ENCODE results near the gene EPB41L3.
"Not testable (repeated sequence)": the region's sequence is repeated elsewhere in the genome, so short reads cannot be mapped to it uniquely, and the experiment has no call there.

EPB41L3 gene

DNA sequence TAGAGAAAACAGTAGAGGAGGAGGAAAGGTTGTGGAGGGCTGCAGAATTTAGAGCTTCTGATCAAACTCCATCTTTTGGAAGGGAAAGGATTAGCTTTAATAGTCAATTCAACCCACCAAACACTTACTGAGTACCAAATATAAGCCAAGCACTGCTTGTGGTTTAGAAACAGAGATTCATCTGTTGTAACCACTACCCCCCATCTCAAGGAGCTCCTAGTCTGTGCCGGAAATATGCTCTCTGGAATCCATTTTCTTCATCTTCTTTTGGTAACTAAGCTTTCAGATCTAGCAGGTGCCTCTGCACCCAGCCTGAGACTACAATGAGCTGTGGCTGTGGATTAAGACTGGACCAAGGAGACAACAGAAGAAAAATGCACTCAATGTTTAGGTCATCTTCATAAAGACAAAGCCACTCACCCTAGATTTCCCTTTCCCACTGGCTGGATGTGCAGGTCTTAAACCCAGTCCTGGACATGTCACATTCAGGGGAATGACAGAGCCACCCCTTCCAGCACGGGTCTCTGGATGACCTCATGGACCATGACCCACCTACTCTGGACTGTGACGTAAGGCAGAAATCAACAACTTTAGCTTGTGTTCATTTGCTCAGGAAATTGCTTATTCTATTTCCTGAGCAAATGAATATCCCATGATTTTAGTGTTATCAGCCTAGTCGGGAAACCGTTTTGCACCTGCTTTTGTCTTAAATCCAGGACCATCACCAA, 52.9 kb downstream of the EPB41L3 start:
- Histone ChIP-seq H3K36me3 (replicated peaks in 1 of 2; ENCODE audit: control insufficient read depth in 2 of 2, insufficient read depth in 2 of 2, low read length in 2 of 2) (no peaks in the 10 kb centered on the region), H3K79me1 (ENCODE audit: low read depth, low read length) (no peaks in the 10 kb centered on the region), H3K14ac (ENCODE audit: low read length) (no peak overlapping the region), H2BK15ac (ENCODE audit: low read length) (no peak overlapping the region), H2BK5ac (ENCODE audit: low read length) (no peak overlapping the region), H3K9me3 (replicated peaks in 1 of 2; ENCODE audit: control insufficient read depth in 2 of 2, insufficient read depth in 1 of 2, low read depth in 1 of 2, low read length in 2 of 2) (peaks cover 0 to 2% of the 10 kb centered on the region in 2 donors), H3K4ac (ENCODE audit: low read length) (no peak overlapping the region), H4K91ac (ENCODE audit: low read depth, low read length, poor library complexity) (no peak overlapping the region), H3K4me1 (ENCODE audit: control insufficient read depth in 2 of 2, insufficient read depth in 1 of 2, low read depth in 1 of 2, low read length in 2 of 2) (peaks cover 0 to 1% of the 10 kb centered on the region in 2 donors), H3K27ac (replicated peaks; ENCODE audit: low read length) (no peak overlapping the region), H2BK120ac (ENCODE audit: low read depth, low read length) (no peak overlapping the region), H3K27me3 (ENCODE audit: control insufficient read depth in 3 of 3, insufficient read depth in 3 of 3, low read depth in 1 of 3, low read length in 3 of 3) (no peaks in the 10 kb centered on the region), H2AK5ac (ENCODE audit: low read depth, low read length) (no peak overlapping the region), H2AFZ (ENCODE audit: low read length) (no peak overlapping the region), H3K18ac (ENCODE audit: low read length) (no peak overlapping the region), H3K9ac (ENCODE audit: low read depth, low read length, poor library complexity) (no peak overlapping the region), H3K23ac (ENCODE audit: low read depth, low read length, poor library complexity) (no peak overlapping the region), H2BK12ac (ENCODE audit: low read length) (no peak overlapping the region), H3K4me2 (ENCODE audit: insufficient read depth, low read length, poor library complexity, severe bottlenecking) (no peak overlapping the region), H3K4me3 (ENCODE audit: low read length in 2 of 2) (peak overlapping the region in 1 of 2 donors; percentile 68), H4K8ac (ENCODE audit: low read depth, low read length) (no peak overlapping the region)
- DNase-seq (ENCODE audit: low spot score), result no peak
- no CpG with 5 or more reads among the region's 5 CpGs for WGBS, 2 donors (ENCODE audit: extremely low coverage in 2 of 2, insufficient read length in 2 of 2, insufficient replicate concordance in 1 of 2)

- H3K4me3 ChIP-seq (ENCODE audit: low read length in 2 of 2), result no peak overlapping the region
- H3K18ac ChIP-seq (ENCODE audit: low read length), result no peak overlapping the region
- H2BK5ac ChIP-seq (ENCODE audit: low read length), result no peak overlapping the region
- H3K14ac ChIP-seq (ENCODE audit: low read length), result no peak overlapping the region
- WGBS, 2 donors (ENCODE audit: extremely low coverage in 2 of 2, insufficient read length in 2 of 2, insufficient replicate concordance in 1 of 2), result no CpG with 5 or more reads among the region's 24 CpGs
- no peaks in the 10 kb centered on the region for H3K79me1 ChIP-seq (ENCODE audit: low read depth, low read length)
- no peak overlapping the region for H2BK15ac ChIP-seq (ENCODE audit: low read length)
- H4K91ac ChIP-seq (ENCODE audit: low read depth, low read length, poor library complexity), result no peak overlapping the region
- no peak overlapping the region for H3K4me2 ChIP-seq (ENCODE audit: insufficient read depth, low read length, poor library complexity, severe bottlenecking)
- no peak overlapping the region for H3K23ac ChIP-seq (ENCODE audit: low read depth, low read length, poor library complexity)
- H3K9ac ChIP-seq (ENCODE audit: low read depth, low read length, poor library complexity), result no peak overlapping the region
- H3K4ac ChIP-seq (ENCODE audit: low read length), result no peak overlapping the region
- no peak overlapping the region for H2AK5ac ChIP-seq (ENCODE audit: low read depth, low read length)
- H2BK12ac ChIP-seq (ENCODE audit: low read length), result no peak overlapping the region
- H4K8ac ChIP-seq (ENCODE audit: low read depth, low read length), result no peak overlapping the region
- H2BK120ac ChIP-seq (ENCODE audit: low read depth, low read length), result no peak overlapping the region
- H3K27me3 ChIP-seq (ENCODE audit: control insufficient read depth in 3 of 3, insufficient read depth in 3 of 3, low read depth in 1 of 3, low read length in 3 of 3), result no peaks in the 10 kb centered on the region
- H3K4me1 ChIP-seq (ENCODE audit: control insufficient read depth in 2 of 2, insufficient read depth in 1 of 2, low read depth in 1 of 2, low read length in 2 of 2), result peaks cover 0 to 1% of the 10 kb centered on the region in 2 donors
- no peaks in the 10 kb centered on the region for H3K36me3 ChIP-seq (replicated peaks in 1 of 2; ENCODE audit: control insufficient read depth in 2 of 2, insufficient read depth in 2 of 2, low read length in 2 of 2)
- H3K9me3 ChIP-seq (replicated peaks in 1 of 2; ENCODE audit: control insufficient read depth in 2 of 2, insufficient read depth in 1 of 2, low read depth in 1 of 2, low read length in 2 of 2), result peaks cover 0 to 2% of the 10 kb centered on the region in 2 donors
- no peak overlapping the region for H2AFZ ChIP-seq (ENCODE audit: low read length)
- DNase-seq (ENCODE audit: low spot score), result no peak
- no peak overlapping the region for H3K27ac ChIP-seq (replicated peaks; ENCODE audit: low read length)
Measured at GRCh38 chr18:5488844-5489243, 55.0 kb downstream of the EPB41L3 start.

DNA sequence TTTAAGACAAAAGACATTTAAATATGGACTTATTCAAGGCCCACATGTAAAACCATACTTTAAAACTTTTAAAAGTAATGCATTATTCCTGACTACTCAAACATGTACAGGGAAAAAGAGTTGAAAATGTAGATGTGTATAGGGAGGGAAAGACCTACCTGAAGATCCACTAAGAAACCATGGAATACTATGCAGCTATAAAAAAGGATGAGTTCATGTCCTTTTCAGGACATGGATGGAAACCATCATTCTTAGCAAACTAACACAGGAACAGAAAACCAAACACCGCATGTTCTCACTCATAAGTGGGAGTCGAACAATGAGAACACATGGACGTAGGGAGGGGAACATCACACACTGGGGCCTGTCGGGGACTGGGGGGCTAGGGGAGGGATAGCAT, 55.8 kb downstream of the EPB41L3 start:
- not testable (repeated sequence) for H3K4me3 ChIP-seq (ENCODE audit: low read length in 2 of 2); DNase-seq (ENCODE audit: low spot score); H3K14ac ChIP-seq (ENCODE audit: low read length); H2BK120ac ChIP-seq (ENCODE audit: low read depth, low read length); H3K18ac ChIP-seq (ENCODE audit: low read length); H2BK15ac ChIP-seq (ENCODE audit: low read length); H2BK5ac ChIP-seq (ENCODE audit: low read length); H3K4ac ChIP-seq (ENCODE audit: low read length); H3K36me3 ChIP-seq (replicated peaks in 1 of 2; ENCODE audit: control insufficient read depth in 2 of 2, insufficient read depth in 2 of 2, low read length in 2 of 2); H3K4me2 ChIP-seq (ENCODE audit: insufficient read depth, low read length, poor library complexity, severe bottlenecking); H3K9me3 ChIP-seq (replicated peaks in 1 of 2; ENCODE audit: control insufficient read depth in 2 of 2, insufficient read depth in 1 of 2, low read depth in 1 of 2, low read length in 2 of 2); H3K9ac ChIP-seq (ENCODE audit: low read depth, low read length, poor library complexity); H3K27ac ChIP-seq (replicated peaks; ENCODE audit: low read length); H2AFZ ChIP-seq (ENCODE audit: low read length); H3K27me3 ChIP-seq (ENCODE audit: control insufficient read depth in 3 of 3, insufficient read depth in 3 of 3, low read depth in 1 of 3, low read length in 3 of 3); H2AK5ac ChIP-seq (ENCODE audit: low read depth, low read length); H2BK12ac ChIP-seq (ENCODE audit: low read length); H4K91ac ChIP-seq (ENCODE audit: low read depth, low read length, poor library complexity); H3K79me1 ChIP-seq (ENCODE audit: low read depth, low read length); H3K23ac ChIP-seq (ENCODE audit: low read depth, low read length, poor library complexity); H3K4me1 ChIP-seq (ENCODE audit: control insufficient read depth in 2 of 2, insufficient read depth in 1 of 2, low read depth in 1 of 2, low read length in 2 of 2); H4K8ac ChIP-seq (ENCODE audit: low read depth, low read length)
- WGBS, 2 donors (ENCODE audit: extremely low coverage in 2 of 2, insufficient read length in 2 of 2, insufficient replicate concordance in 1 of 2), result no CpG with 5 or more reads among the region's 4 CpGs

- Histone ChIP-seq H2BK120ac (ENCODE audit: low read depth, low read length) (no peak overlapping the region), H3K18ac (ENCODE audit: low read length) (no peak overlapping the region), H3K4ac (ENCODE audit: low read length) (no peak overlapping the region), H3K9ac (ENCODE audit: low read depth, low read length, poor library complexity) (no peak overlapping the region), H3K36me3 (replicated peaks in 1 of 2; ENCODE audit: control insufficient read depth in 2 of 2, insufficient read depth in 2 of 2, low read length in 2 of 2) (no peaks in the 10 kb centered on the region), H2BK5ac (ENCODE audit: low read length) (no peak overlapping the region), H2AFZ (ENCODE audit: low read length) (no peak overlapping the region), H3K79me1 (ENCODE audit: low read depth, low read length) (no peaks in the 10 kb centered on the region), H2BK12ac (ENCODE audit: low read length) (no peak overlapping the region), H4K8ac (ENCODE audit: low read depth, low read length) (no peak overlapping the region), H3K27me3 (ENCODE audit: control insufficient read depth in 3 of 3, insufficient read depth in 3 of 3, low read depth in 1 of 3, low read length in 3 of 3) (no peaks in the 10 kb centered on the region), H3K4me1 (ENCODE audit: control insufficient read depth in 2 of 2, insufficient read depth in 1 of 2, low read depth in 1 of 2, low read length in 2 of 2) (peaks cover 0 to under 1% of the 10 kb centered on the region in 2 donors), H3K9me3 (replicated peaks in 1 of 2; ENCODE audit: control insufficient read depth in 2 of 2, insufficient read depth in 1 of 2, low read depth in 1 of 2, low read length in 2 of 2) (peaks cover 0 to 4% of the 10 kb centered on the region in 2 donors), H2AK5ac (ENCODE audit: low read depth, low read length) (no peak overlapping the region), H2BK15ac (ENCODE audit: low read length) (no peak overlapping the region), H3K4me2 (ENCODE audit: insufficient read depth, low read length, poor library complexity, severe bottlenecking) (no peak overlapping the region), H4K91ac (ENCODE audit: low read depth, low read length, poor library complexity) (no peak overlapping the region), H3K14ac (ENCODE audit: low read length) (no peak overlapping the region), H3K27ac (replicated peaks; ENCODE audit: low read length) (no peak overlapping the region), H3K4me3 (ENCODE audit: low read length in 2 of 2) (no peak overlapping the region), H3K23ac (ENCODE audit: low read depth, low read length, poor library complexity) (no peak overlapping the region)
- DNase-seq (ENCODE audit: low spot score), result no peak
- WGBS, 2 donors (ENCODE audit: extremely low coverage in 2 of 2, insufficient read length in 2 of 2, insufficient replicate concordance in 1 of 2), result no CpG with 5 or more reads among the region's 2 CpGs
Measured at GRCh38 chr18:5484526-5484925, 59.3 kb downstream of the EPB41L3 start.
